ENCODE measurements around the gene DHX30. TPM values are rescaled to one million over a fixed set of nuclear protein-coding genes. Genes with fewer than 3 reads are reported as not detected.

The DHX30 gene
- total RNA-seq, 1 donor from 2014 or later: 70.9 TPM

- Mint-ChIP-seq H3K4me3 (no peak overlapping the region), H3K9me3 (peaks cover 3% of the 10 kb centered on the region), H3K27me3 (ENCODE audit: insufficient read depth, low read depth) (peaks cover 10% of the 10 kb centered on the region), H3K36me3 (peaks cover 22% of the 10 kb centered on the region), H3K4me1 (peaks cover 3% of the 10 kb centered on the region), H3K27ac (peak overlapping the region; percentile 46)
- Histone ChIP-seq H3K79me2 (ENCODE audit: low read depth) (no peaks in the 10 kb centered on the region), H2AFZ (replicated peaks) (no peak overlapping the region), H3K27me3 (no peaks in the 10 kb centered on the region), H3K9ac (no peak overlapping the region), H3K9me3 (ENCODE audit: low read depth) (no peaks in the 10 kb centered on the region), H3K4me3 (no peak overlapping the region), H3K4me1 (no peaks in the 10 kb centered on the region), H4K20me1 (ENCODE audit: low read depth) (peaks cover 4% of the 10 kb centered on the region), H3F3A (ENCODE audit: low read depth) (peaks cover 32% of the 10 kb centered on the region), H3K36me3 (no peaks in the 10 kb centered on the region), H3K4me2 (no peak overlapping the region), H3K27ac (peak overlapping the region; percentile 63)
- no peak for TF ChIP-seq EZH2 (IDR thresholded peaks at IDR 0.05)
- DNase-seq (ENCODE audit: low spot score): no peak
These were observed 47.8 kb downstream of the DHX30 start for GRCh38 chr3:47850564-47851410.

- peaks cover 32% of the 10 kb centered on the region for H3F3A ChIP-seq (ENCODE audit: low read depth)
These were observed 49.1 kb downstream of the DHX30 start for GRCh38 chr3:47851888-47852603.

DNA sequence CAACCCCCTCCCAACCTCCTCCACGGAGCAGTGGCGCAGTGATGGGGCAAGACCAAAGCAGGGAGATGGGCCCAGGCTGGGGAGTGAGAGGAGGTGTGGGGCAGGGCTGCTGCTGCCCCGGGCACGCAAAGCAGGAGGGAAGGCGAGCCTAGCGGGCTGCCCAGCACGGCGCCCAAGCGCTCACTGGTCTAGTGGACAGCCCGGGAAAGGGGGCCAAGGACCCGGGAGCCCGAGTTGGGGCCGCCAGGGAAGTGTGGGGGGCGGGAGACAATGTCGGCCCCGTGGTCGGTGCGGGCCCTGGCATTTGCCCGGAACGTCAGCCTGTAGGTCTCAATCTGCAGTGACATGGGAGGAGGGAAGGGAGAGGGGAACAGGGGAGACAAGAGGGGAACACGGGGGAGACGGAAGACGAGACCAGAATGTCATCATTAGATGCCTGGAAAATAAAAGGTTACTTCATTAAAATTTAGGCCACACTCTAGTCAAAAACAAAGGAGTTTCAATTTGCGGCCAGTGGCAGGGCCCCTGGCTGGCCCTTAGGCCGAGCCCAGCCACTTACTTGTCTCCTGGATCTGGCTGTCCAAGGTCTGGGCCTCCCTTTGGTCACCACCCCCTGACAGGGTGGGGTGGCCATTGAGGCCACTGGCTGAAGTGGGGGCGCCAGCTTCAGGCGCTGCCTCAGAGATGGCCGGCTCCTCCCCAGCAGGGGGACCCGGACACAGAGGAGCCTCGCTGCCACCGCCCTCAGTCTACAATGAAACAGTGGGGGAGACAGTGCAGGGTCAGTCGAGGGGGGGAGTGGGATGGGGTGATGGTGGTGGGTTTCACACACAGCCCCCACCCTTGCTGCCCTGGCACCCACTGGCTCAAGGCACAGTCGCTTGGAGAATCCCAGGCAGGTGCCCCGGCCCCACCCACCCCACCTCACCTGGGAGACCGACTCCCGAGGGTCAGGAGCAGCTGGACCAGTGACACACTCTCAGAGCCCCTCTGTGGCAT lies 50.0 kb downstream of the DHX30 start:
- H3K9ac ChIP-seq: no peak overlapping the region
- no peak for TF ChIP-seq EZH2 (IDR thresholded peaks at IDR 0.05)
- TF ChIP-seq CTCF (IDR thresholded peaks at IDR 0.05): peak; percentile 13
- Mint-ChIP-seq H3K36me3 (peaks cover 22% of the 10 kb centered on the region), H3K4me1 (peaks cover 3% of the 10 kb centered on the region), H3K4me3 (no peak overlapping the region), H3K9me3 (peaks cover 3% of the 10 kb centered on the region), H3K27ac (no peak overlapping the region), H3K27me3 (ENCODE audit: insufficient read depth, low read depth) (peaks cover 10% of the 10 kb centered on the region)
- no peaks in the 10 kb centered on the region for H3K4me1 ChIP-seq
- H3K9me3 ChIP-seq (ENCODE audit: low read depth): no peaks in the 10 kb centered on the region
- H2AFZ ChIP-seq (replicated peaks): no peak overlapping the region
- H3K36me3 ChIP-seq: no peaks in the 10 kb centered on the region
- H3K79me2 ChIP-seq (ENCODE audit: low read depth): no peaks in the 10 kb centered on the region
- peaks cover 29% of the 10 kb centered on the region for H3F3A ChIP-seq (ENCODE audit: low read depth)
- H3K4me2 ChIP-seq: no peak overlapping the region
- peak; percentile 32 for DNase-seq (ENCODE audit: low spot score)
- no peaks in the 10 kb centered on the region for H3K27me3 ChIP-seq
- H3K4me3 ChIP-seq: no peak overlapping the region
- peak overlapping the region; percentile 17 for H3K27ac ChIP-seq
- no peaks in the 10 kb centered on the region for H4K20me1 ChIP-seq (ENCODE audit: low read depth)

More at GRCh38 chr3:47851888-47852603, 49.1 kb downstream of the DHX30 start:
- Mint-ChIP-seq H3K4me1 (peaks cover 3% of the 10 kb centered on the region), H3K36me3 (peaks cover 24% of the 10 kb centered on the region), H3K9me3 (peaks cover 3% of the 10 kb centered on the region), H3K27ac (no peak overlapping the region), H3K4me3 (no peak overlapping the region), H3K27me3 (ENCODE audit: insufficient read depth, low read depth) (peaks cover 10% of the 10 kb centered on the region)
- peaks cover 2% of the 10 kb centered on the region for H4K20me1 ChIP-seq (ENCODE audit: low read depth)
- no peak for TF ChIP-seq EZH2phosphoT487 (IDR thresholded peaks at IDR 0.05)
- no peak for TF ChIP-seq EZH2 (IDR thresholded peaks at IDR 0.05)
- TF ChIP-seq CTCF (IDR thresholded peaks at IDR 0.05): no peak
- H3K4me3 ChIP-seq: no peak overlapping the region
- H3K4me2 ChIP-seq: no peak overlapping the region
- no peak overlapping the region for H3K9ac ChIP-seq
- H3K27me3 ChIP-seq: no peaks in the 10 kb centered on the region
- no peak overlapping the region for H2AFZ ChIP-seq (replicated peaks)
- H3K4me1 ChIP-seq: no peaks in the 10 kb centered on the region
- H3K36me3 ChIP-seq: no peaks in the 10 kb centered on the region
- no peaks in the 10 kb centered on the region for H3K79me2 ChIP-seq (ENCODE audit: low read depth)
- no peak for DNase-seq (ENCODE audit: low spot score)
- H3K9me3 ChIP-seq (ENCODE audit: low read depth): no peaks in the 10 kb centered on the region
- H3K27ac ChIP-seq: peak overlapping the region; percentile 63

All from neural progenitor cell (in vitro differentiated cells).